Pancreas (tissue), 10 donors: ENCODE data around the gene MB21D2. TPM values are rescaled to one million over a fixed set of nuclear protein-coding genes. Genes with fewer than 3 reads are reported as not detected.

Experiments used
- ATAC-seq, 4 donors: fragments of 200-7000 bp; cut with Tn5 transposase; one replicate each; pipeline versions ENCODE4 v1.8.0 to v1.9.1; 2020; ENCODE audit warnings: mild to moderate bottlenecking in 4 of 4, moderate library complexity in 4 of 4
- DNase-seq, 6 donors: peaks; one replicate each; pipeline ENCODE4 v3.0.0-alpha.2; 2020
- FAIRE-seq: peaks from 2 replicates; lab custom pipeline; 2012; peaks lifted over from hg19 to GRCh38; lab: Jason Lieb, UNC
- H3K27ac ChIP-seq, 4 donors: fragments of 200-600 bp; sonication (generic); 1 replicate in 3 of 4; 2 replicates in 1 of 4; pipeline versions ENCODE4 v1.5.0 to v1.8.0; 2020
- H3K27me3 ChIP-seq, 4 donors: fragments of 200-600 bp; one replicate each; pipeline ENCODE4 v1.8.0; 2021
- H3K36me3 ChIP-seq, 3 donors: fragments of 200-600 bp; sonication (generic) in 1 of 3; one replicate each; pipeline versions ENCODE4 v1.5.0 to v1.8.0; 2020 to 2021
- H3K4me1 ChIP-seq, 3 donors: fragments of 200-600 bp; one replicate each; pipeline ENCODE4 v1.8.0; 2021
- H3K4me3 ChIP-seq, 4 donors: fragments of 200-600 bp; sonication (generic) in 2 of 4; one replicate each; pipeline versions ENCODE4 v1.5.0 to v1.8.0; 2020 to 2021
- H3K9me3 ChIP-seq, 4 donors: fragments of 200-600 bp; one replicate each; pipeline ENCODE4 v1.8.0; 2021
- CTCF ChIP-seq, 4 donors: fragments of 200-600 bp; sonication (generic) in 3 of 4; IDR thresholded peaks; one replicate each; pipeline versions ENCODE4 v1.5.0 to v1.8.0; 2021; ENCODE audit warnings: antibody characterized with exemption in 4 of 4
- WGBS, 2 donors: extraction: QIAGEN DNeasy Blood & Tissue Kit; methylation state at CpG; one replicate each; pipeline ENCODE4 v1.1.7; 2013; 5-methylcytosine and 5-hydroxymethylcytosine counted together
- intact Hi-C, 3 donors: fragments of 100-400 bp; cut with DNase I; formaldehyde crosslinking; loops; one replicate each; pipeline versions ENCODE4 v1.11.1 to v1.14.2; 2022
- polyA plus RNA-seq, 2 donors: library from polyadenylated mRNA; stranded (reverse); fragments of 200-250 nt; gene quantifications; one replicate each; pipeline ENCODE4 v1.2.3, GENCODE V29; 2013
- total RNA-seq, 6 donors: library from RNA; stranded (reverse); fragmentation: NEBNext Ultra II Directional in 4 of 6; extraction: Animal tissue kit (Norgen Biotek cat#: 25700) in 4 of 6; gene quantifications; one replicate each; pipeline versions ENCODE4 v1.2.1 to v1.2.4, GENCODE V29; 2021 to 2023
- donor health status: healthy with polysubstance abuse.
- donor health status: DM: no; HTN: no; CAD: no; lungs with moderate emphysema.
- donor health status: DM: no; HTN: no; CAD: no.
- donor health status: control.
- donor health status: control.
- donor health status: Bipolar disorder and iron deficiency.
- donor health status: DM: yes; HTN: yes; CAD: no.
- donor health status: DM: no; HTN: no; CAD: no.
- donor health status: DM: no; HTN: no; CAD: no.
- donor health status: DM: yes; HTN: yes; CAD: no.

MB21D2 gene
- total and polyA plus RNA-seq, 8 donors, result 0.37 to 2.3 (median 0.94) TPM

GRCh38 chr3:192831111-192831644, 86.5 kb downstream of the MB21D2 start:
- H3K27ac ChIP-seq, result no peak overlapping the region
- no peak overlapping the region for H3K4me3 ChIP-seq
- DNase-seq (no peak), ATAC-seq (peak in 1 of 4 donors; percentile 35), FAIRE-seq (no peak)
- H3K4me1 ChIP-seq, result peaks cover 0 to 7% (median 6%) of the 10 kb centered on the region in 3 donors
- intact Hi-C loops, result no loop called here
- H3K36me3 ChIP-seq, result no peaks in the 10 kb centered on the region
- TF ChIP-seq CTCF (IDR thresholded peaks at IDR 0.05), result no peak
- WGBS, 2 donors, result 83 to 87% methylated on average over 6 of the region's 6 CpGs
- no peaks in the 10 kb centered on the region for H3K27me3 ChIP-seq
- no peaks in the 10 kb centered on the region for H3K9me3 ChIP-seq

- 73 to 83% methylated on average over 7 of the region's 7 CpGs for WGBS, 2 donors
- H3K27me3 ChIP-seq, result no peaks in the 10 kb centered on the region
- no peak overlapping the region for H3K27ac ChIP-seq
- intact Hi-C loops, result no loop called here
- DNase-seq, result no peak
- no peak for ATAC-seq
- no peak for TF ChIP-seq CTCF (IDR thresholded peaks at IDR 0.05)
- H3K4me1 ChIP-seq, result peaks cover 0 to 11% (median 7%) of the 10 kb centered on the region in 3 donors
- no peak overlapping the region for H3K4me3 ChIP-seq
- H3K36me3 ChIP-seq, result no peaks in the 10 kb centered on the region
- no peaks in the 10 kb centered on the region for H3K9me3 ChIP-seq
- no peak for FAIRE-seq
Measured at GRCh38 chr3:192830291-192831110, 87.2 kb downstream of the MB21D2 start.

- intact Hi-C loops, result no loop called here
- no peaks in the 10 kb centered on the region for H3K36me3 ChIP-seq
- FAIRE-seq (no peak), DNase-seq (no peak), ATAC-seq (no peak)
- H3K4me1 ChIP-seq, result peaks cover 0 to 10% (median 4%) of the 10 kb centered on the region in 3 donors
- H3K27me3 ChIP-seq, result no peaks in the 10 kb centered on the region
- 94 to 98% methylated on average over 7 of the region's 7 CpGs for WGBS, 2 donors
- no peak overlapping the region for H3K27ac ChIP-seq
- no peaks in the 10 kb centered on the region for H3K9me3 ChIP-seq
- no peak overlapping the region for H3K4me3 ChIP-seq
- TF ChIP-seq CTCF (IDR thresholded peaks at IDR 0.05), result no peak
Measured at GRCh38 chr3:192827863-192828594, 89.6 kb downstream of the MB21D2 start.

GRCh38 chr3:192827208-192827607, 90.4 kb downstream of the MB21D2 start:
- FAIRE-seq (no peak), DNase-seq (no peak), ATAC-seq (no peak)
- Histone ChIP-seq H3K9me3 (no peaks in the 10 kb centered on the region), H3K27me3 (no peaks in the 10 kb centered on the region), H3K27ac (no peak overlapping the region), H3K4me1 (peaks cover 0 to 8% (median 0%) of the 10 kb centered on the region in 3 donors), H3K4me3 (no peak overlapping the region), H3K36me3 (no peaks in the 10 kb centered on the region)
- WGBS, 2 donors, result 68 to 72% methylated on average over 4 of the region's 4 CpGs
- TF ChIP-seq CTCF (IDR thresholded peaks at IDR 0.05), result no peak
- intact Hi-C loops, result no loop called here
